Posterior vena cava (tissue), 2 donors: ENCODE measurements around the gene IL19. TPM values are rescaled to one million over a fixed set of nuclear protein-coding genes. Genes with fewer than 3 reads are reported as not detected.

ENCODE experiments used
- DNase-seq: peaks from one replicate; pipeline ENCODE4 v3.0.0-alpha.2; 2020; ENCODE audit warnings: low spot score
- intact Hi-C, 2 donors: fragments of 100-400 bp; cut with DNase I; formaldehyde crosslinking; loops; one replicate each; pipeline versions ENCODE4 v1.14.1 to v1.14.2; 2022 to 2023
- total RNA-seq, 2 donors: library from RNA; stranded (reverse); fragmentation: NEBNext Ultra II Directional; extraction: Animal tissue kit (Norgen Biotek cat#: 25700); gene quantifications; one replicate each; pipeline ENCODE4 v1.2.1, GENCODE V29; 2021
- donor health status: DM: yes; HTN: yes; CAD: no.
- donor health status: DM: yes; HTN: yes; CAD: no.

The IL19 gene
- total RNA-seq, 2 donors from 2014 or later, result not detected

GRCh38 chr1:206816390-206817287 lies 46.1 kb downstream of the IL19 start:
- no peak for DNase-seq
- intact Hi-C loops, result no loop called here

- DNase-seq, result no peak
- intact Hi-C loops, result no loop called here
Measured at GRCh38 chr1:206821493-206821892, 50.9 kb downstream of the IL19 start.

GRCh38 chr1:206823727-206824126 lies 53.2 kb downstream of the IL19 start:
- no peak for DNase-seq
- intact Hi-C loops, result no loop called here

GRCh38 chr1:206824331-206824730 lies 53.8 kb downstream of the IL19 start:
- DNase-seq, result no peak
- intact Hi-C loops, result no loop called here

GRCh38 chr1:206826394-206826793 lies 55.8 kb downstream of the IL19 start:
- intact Hi-C loops, result no loop called here
- no peak for DNase-seq

- intact Hi-C loops, result no loop called here
Measured at GRCh38 chr1:206828061-206828460, 57.5 kb downstream of the IL19 start.

GRCh38 chr1:206828765-206829164 lies 58.2 kb downstream of the IL19 start:
- intact Hi-C loops, result no loop called here
- DNase-seq, result no peak

More at GRCh38 chr1:206828061-206828460, 57.5 kb downstream of the IL19 start:
- no peak for DNase-seq

GRCh38 chr1:206829282-206829681 lies 58.7 kb downstream of the IL19 start:
- intact Hi-C loops, result no loop called here
- DNase-seq, result no peak

- no peak for DNase-seq
- intact Hi-C loops, result no loop called here
Measured at GRCh38 chr1:206829875-206830274, 59.3 kb downstream of the IL19 start.

- no peak for DNase-seq
- intact Hi-C loops, result no loop called here
Measured at GRCh38 chr1:206831650-206832049, 61.1 kb downstream of the IL19 start.

GRCh38 chr1:206832352-206832880 lies 61.8 kb downstream of the IL19 start:
- DNase-seq, result no peak
- intact Hi-C loops, result no loop called here

GRCh38 chr1:206833106-206833680 lies 62.6 kb downstream of the IL19 start:
- DNase-seq, result no peak
- intact Hi-C loops, result no loop called here

- intact Hi-C loops, result no loop called here
- no peak for DNase-seq
Measured at GRCh38 chr1:206833801-206834200, 63.2 kb downstream of the IL19 start.

- intact Hi-C loops, result no loop called here
- DNase-seq, result no peak
Measured at GRCh38 chr1:206834217-206834616, 63.6 kb downstream of the IL19 start.

- intact Hi-C loops, result loop anchor here in 1 of 2 donors (5.0 kb wide), 1 partner anchor 913 kb away; no protein-coding TSS in a partner anchor
Measured at GRCh38 chr1:206834711-206835110, 64.1 kb downstream of the IL19 start.

GRCh38 chr1:206835186-206835585 lies 64.6 kb downstream of the IL19 start:
- intact Hi-C loops, result loop anchor here in 1 of 2 donors (5.0 kb wide), 1 partner anchor 912 kb away; no protein-coding TSS in a partner anchor
- no peak for DNase-seq

More at GRCh38 chr1:206834711-206835110, 64.1 kb downstream of the IL19 start:
- DNase-seq, result no peak

- intact Hi-C loops, result loop anchor here in 1 of 2 donors (5.0 kb wide), 1 partner anchor 911 kb away; no protein-coding TSS in a partner anchor
- no peak for DNase-seq
Measured at GRCh38 chr1:206836111-206836510, 65.5 kb downstream of the IL19 start.

- intact Hi-C loops, result loop anchor here in 1 of 2 donors (5.0 kb wide), 1 partner anchor 908 kb away; no protein-coding TSS in a partner anchor
- no peak for DNase-seq
Measured at GRCh38 chr1:206839006-206839560, 68.5 kb downstream of the IL19 start.

GRCh38 chr1:206839857-206840256 lies 69.3 kb downstream of the IL19 start:
- intact Hi-C loops, result loop anchor here in 1 of 2 donors (5.0 kb wide), 1 partner anchor 907 kb away; no protein-coding TSS in a partner anchor
- DNase-seq, result no peak
